ENCODE data around the gene MVK.

DNA sequence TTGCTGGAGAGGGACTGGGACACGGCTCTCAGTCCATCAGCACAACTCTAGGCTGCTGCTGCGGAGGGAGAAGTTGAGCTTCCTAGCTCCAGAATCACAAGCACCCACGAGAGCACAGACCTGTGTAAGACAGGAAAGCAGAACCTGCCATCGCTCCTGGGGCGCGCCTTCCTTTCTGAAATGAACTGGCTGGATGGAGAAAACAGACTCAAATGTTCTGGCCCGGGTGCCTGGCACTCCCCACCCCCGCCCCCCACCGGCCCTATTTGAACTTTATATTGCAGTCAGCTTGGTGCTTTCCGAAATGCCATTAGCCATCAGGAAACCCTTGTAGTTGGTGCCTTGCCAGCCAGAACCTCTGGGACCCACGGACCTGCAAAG lies 23.8 kb downstream of the MVK start:
- no peak for TF ChIP-seq POLR2AphosphoS5 (IDR thresholded peaks at IDR 0.05)
- no peak for TF ChIP-seq CTCF (IDR thresholded peaks at IDR 0.05)
- TF ChIP-seq POLR2A (IDR thresholded peaks at IDR 0.05; ENCODE audit: low read depth), result no peak

Measured in esophagus muscularis mucosa (tissue), 3 donors.